ENCODE measurements around the gene SFXN5.

GRCh38 chr2:72965770-72966450, 105.6 kb downstream of the SFXN5 start:
- TF ChIP-seq EZH2phosphoT487 (IDR thresholded peaks at IDR 0.05; ENCODE audit: insufficient read depth, low read depth), result no peak
- no peak for TF ChIP-seq EZH2 (IDR thresholded peaks at IDR 0.05; ENCODE audit: insufficient read depth, poor library complexity, severe bottlenecking)
